ENCODE results near the gene HOXD10.

DNA sequence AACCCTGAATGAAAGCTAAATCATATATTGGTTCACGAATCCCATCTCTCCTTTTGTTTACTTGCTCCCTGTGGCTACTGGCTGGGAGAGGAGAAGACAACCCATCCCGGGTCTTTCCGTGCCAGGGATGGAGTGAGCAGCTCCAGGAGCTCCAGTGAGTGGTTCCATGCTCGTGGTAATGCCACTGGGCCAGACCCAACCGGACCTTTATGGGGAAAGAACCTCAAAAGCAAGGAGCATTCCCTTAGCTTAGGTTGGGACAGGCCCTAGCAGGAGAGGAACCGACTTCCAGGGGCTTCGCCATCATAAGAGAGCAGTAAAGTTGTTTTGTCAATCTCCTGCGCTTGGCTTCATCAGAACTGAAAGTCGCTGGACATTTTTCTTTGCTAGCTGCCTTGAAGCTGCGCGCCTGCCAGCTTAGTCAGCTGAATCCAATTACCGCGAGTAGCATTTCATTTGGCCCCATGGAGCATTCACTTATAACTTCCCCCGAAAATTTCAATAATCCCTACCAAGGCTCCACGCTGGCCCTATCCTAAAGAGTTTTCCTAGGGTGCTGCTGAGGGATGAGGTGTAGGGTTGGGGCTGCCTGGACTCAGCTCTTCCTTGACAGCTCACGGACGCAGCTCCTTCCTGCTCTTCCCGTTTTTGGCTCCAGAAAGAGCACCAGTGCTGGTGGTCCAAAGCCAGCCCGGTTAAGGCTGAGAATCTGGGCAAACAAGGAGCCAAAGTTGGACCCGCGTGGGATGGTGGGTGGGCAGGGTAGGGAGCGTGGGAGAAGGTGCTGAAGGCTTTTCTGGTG, 45.4 kb downstream of the HOXD10 start:
- TF ChIP-seq GATA2 (IDR thresholded peaks at IDR 0.05; ENCODE audit: low read depth, low read length) (no peak), GATA3 (IDR thresholded peaks at IDR 0.05; ENCODE audit: low read depth, low read length) (no peak)

Data from SH-SY5Y (cell line).